Measurements from ENCODE around the gene HHIPL1.

- TF ChIP-seq CTCF (IDR thresholded peaks at IDR 0.05 in 8 of 11, conservative IDR thresholded peaks at IDR 0.05 in 3 of 11), result no peak
- no peak for TF ChIP-seq POLR2AphosphoS5 (IDR thresholded peaks at IDR 0.05)
- no peak for TF ChIP-seq POLR2A (IDR thresholded peaks at IDR 0.05)
These were observed 84.1 kb downstream of the HHIPL1 start for GRCh38 chr14:99728981-99729451.

All from spleen (tissue), 7 donors.